DOHH2 (cell line): ENCODE results near the gene FNIP2.

ENCODE experiments used
- CTCF ChIP-seq: fragments of 200-600 bp; sonication (generic); IDR thresholded peaks from one replicate; pipeline ENCODE4 v1.5.1; 2014; ENCODE audit warnings: antibody characterized with exemption, mild to moderate bottlenecking, low read depth, low read length; ENCODE audit not compliant: poor library complexity, severe bottlenecking
- EZH2phosphoT487 ChIP-seq: fragments of 200-600 bp; sonication (generic); IDR thresholded peaks from 2 replicates; pipeline ENCODE4 v1.6.1; 2017; ENCODE audit warnings: borderline replicate concordance, mild to moderate bottlenecking, antibody characterized with exemption, low read length, moderate library complexity, mixed read lengths

- TF ChIP-seq CTCF (no peak), EZH2phosphoT487 (no peak)
Observed at GRCh38 chr4:158875455-158875854, 106.6 kb downstream of the FNIP2 start.
